GM21717 (cell line): Measurements from ENCODE around the gene TAS2R50.

ENCODE experiments used
- ATAC-seq: cut with Tn5 transposase; IDR thresholded peaks from one replicate; pipeline ENCODE4 v1.9.1; 2021; ENCODE audit warnings: mild to moderate bottlenecking, moderate library complexity; ENCODE audit not compliant: unreplicated experiment

Gene TAS2R50

DNA sequence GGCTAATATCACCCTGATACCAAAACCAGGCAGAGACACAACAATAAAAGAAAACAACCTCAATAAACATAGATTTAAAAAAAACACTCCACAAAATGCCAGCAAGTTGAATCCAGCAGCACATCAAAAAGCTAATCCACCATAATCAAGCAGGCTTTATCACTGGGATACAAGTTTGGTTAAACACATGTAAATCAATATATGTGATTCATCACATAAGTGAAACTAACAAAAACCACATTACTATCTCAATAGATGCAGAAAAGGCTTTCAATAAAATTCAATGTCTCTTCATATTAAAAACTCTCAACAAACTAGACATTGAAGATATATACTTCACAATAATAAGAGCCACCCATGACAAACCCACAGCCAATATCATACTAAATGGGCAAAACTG is 30.6 kb downstream of the TAS2R50 start:
- ATAC-seq: no peak

DNA sequence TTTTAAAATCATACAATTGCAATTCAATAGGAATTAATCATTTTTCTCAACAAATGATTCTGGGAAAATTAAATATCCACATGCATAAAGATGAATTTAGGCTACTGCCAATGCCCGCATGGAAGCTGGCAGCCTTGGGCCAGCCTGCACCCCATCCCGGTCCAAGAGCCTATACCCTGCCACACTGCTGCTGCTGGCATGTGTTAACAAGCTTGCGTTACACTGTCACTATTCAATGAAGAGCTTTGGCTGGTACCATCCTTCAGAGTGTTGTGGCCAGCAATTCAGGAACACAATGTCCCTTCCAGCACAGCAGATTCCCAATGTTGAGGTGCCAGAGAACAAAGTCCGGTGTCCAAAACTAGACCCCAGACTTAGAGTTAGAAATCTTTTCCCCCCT is 34.1 kb downstream of the TAS2R50 start:
- ATAC-seq: no peak

DNA sequence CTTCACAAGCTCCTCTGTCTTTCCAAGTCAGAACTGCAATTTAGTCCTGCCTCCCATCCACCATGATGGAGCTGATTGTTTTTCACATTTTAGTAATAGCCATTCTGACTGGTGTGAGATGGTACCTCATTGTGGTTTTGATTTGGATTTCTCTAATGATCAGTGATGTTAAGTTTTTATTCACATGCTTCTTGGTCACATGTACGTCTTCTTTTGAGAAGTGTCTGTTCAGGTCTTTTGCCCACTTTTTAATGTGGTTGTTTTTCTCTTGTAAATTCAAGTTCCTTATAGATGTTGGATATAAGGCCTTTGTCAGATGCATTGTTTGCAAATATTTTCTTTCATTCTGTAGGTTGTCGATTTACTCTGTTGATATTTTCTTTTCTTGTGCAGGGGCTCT is 43.5 kb downstream of the TAS2R50 start:
- no peak for ATAC-seq

DNA sequence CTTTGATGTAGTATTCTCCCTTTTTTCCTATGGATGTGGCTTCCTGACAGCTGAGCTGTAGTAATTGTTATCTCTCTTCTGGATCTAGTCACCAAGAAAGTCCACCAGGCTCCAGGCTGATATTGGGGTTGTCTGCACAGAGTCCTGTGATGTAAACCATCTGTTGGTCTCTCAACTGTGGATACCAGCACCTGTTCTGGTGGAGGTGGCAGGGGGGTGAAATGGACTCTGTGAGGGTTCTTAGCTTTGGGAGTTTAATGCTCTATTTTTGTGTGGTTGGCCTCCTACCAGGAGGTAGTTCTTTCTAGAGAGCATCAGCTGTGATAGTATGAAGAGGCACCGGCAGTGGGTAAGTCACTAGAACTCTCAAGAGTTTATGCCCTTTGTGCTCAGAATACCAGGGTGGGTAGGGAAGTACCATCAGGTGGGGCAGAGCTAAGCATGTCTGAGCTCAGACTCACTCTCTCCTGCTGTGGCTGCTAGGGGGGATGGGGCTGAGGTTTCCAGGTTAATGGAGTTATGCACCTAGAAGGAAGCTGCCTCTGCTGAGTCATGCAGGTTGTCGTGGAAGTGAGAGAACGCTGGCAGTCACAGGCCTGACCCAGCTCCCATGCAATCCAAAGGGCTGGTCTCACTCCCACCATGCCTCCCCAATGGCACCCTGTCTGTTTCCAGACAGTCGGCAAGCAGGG is 44.6 kb downstream of the TAS2R50 start:
- no peak for ATAC-seq

DNA sequence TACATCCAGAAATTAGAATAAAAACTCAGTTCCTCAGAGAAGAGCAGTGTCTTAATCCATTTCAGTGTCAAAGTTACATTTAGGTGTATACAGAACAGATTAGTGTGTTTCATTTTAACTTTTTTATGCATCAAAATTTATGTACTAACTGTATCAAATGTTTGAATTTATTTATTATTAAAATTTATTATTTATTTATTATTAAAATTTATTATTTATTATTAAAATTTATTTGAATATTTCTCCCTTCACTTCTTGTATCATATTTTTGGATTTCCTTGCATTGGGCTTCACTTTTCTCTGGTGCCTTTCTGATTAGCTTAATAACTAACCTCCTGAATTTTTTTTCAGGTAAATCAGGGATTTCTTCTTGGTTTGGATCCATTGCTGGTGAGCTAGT is 45.3 kb downstream of the TAS2R50 start:
- ATAC-seq: no peak

DNA sequence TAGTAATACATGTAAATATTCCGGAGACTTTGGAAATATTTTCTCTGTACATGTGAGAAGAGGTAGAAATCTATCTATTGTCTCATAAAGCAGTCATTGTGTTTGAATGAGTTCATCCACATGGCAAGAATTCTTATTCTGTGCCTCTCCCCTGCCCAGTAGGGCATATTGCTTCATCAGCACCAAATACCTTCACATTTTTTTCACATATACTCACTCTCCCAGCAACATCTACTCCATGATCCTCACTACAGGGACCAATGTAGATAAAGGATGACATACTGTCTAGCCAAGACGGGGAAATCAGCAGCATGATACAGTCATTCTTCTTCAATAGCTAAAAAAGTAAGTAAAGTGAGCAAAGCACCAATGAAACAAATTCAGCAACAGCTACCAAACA is 46.3 kb downstream of the TAS2R50 start:
- no peak for ATAC-seq

DNA sequence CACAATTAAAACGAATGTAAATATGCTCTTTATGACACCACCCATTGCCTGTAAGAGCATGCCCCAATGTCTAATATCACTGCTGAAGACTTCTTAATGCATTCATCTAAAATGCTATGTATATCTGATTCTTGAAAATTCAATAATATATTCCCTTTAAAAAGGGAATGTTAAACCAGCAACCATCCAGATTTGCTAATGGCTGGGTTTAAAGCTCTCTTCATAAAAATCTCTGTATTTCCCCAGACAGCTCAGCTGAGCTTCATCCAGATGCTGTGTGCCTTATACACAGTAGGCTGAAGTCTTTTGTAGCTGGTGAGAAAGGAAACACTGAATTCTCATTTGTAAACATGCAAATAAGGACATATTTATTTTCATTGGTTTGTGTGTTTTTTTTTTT is 47.5 kb downstream of the TAS2R50 start, which contains the start of gene TAS2R14:
Gene TAS2R14, minus strand, starts transcription at position 101 of the 400 bp plus-strand sequence. Its CDS starts 56 bp downstream, at position 45.
- ATAC-seq: no peak

DNA sequence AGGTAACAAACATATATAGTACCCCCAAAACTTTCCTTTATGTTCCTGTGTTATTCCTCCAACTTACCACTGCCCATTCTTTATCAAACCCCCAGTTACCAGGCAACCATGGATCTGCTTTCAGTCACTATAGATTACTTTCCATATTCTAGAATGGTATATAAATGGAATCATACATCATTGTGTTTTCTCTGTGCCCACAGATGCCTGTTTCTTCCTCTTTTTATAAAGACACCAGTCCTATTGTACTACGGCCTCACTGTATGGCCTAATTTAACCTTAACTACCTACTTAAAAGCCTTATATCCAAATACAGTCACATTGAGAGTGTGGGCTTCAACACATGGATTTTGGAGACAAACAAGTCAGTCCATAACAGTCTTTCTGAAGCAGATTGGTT is 50.2 kb downstream of the TAS2R50 start:
- ATAC-seq: no peak
